Measurements from ENCODE around the gene LGR5.

GRCh38 chr12:71393625-71394024 is 46.0 kb upstream of the LGR5 start:
- TF ChIP-seq POLR2A (IDR thresholded peaks at IDR 0.05): no peak
- TF ChIP-seq, protein P1, sequence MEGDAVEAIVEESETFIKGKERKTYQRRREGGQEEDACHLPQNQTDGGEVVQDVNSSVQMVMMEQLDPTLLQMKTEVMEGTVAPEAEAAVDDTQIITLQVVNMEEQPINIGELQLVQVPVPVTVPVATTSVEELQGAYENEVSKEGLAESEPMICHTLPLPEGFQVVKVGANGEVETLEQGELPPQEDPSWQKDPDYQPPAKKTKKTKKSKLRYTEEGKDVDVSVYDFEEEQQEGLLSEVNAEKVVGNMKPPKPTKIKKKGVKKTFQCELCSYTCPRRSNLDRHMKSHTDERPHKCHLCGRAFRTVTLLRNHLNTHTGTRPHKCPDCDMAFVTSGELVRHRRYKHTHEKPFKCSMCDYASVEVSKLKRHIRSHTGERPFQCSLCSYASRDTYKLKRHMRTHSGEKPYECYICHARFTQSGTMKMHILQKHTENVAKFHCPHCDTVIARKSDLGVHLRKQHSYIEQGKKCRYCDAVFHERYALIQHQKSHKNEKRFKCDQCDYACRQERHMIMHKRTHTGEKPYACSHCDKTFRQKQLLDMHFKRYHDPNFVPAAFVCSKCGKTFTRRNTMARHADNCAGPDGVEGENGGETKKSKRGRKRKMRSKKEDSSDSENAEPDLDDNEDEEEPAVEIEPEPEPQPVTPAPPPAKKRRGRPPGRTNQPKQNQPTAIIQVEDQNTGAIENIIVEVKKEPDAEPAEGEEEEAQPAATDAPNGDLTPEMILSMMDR (IDR thresholded peaks at IDR 0.05): no peak

Data from thyroid gland (tissue), 4 donors.